Measurements from ENCODE around the gene SMYD4.
"Not testable (repeated sequence)": the region's sequence is repeated elsewhere in the genome, so short reads cannot be mapped to it uniquely, and the experiment has no call there.

Gene SMYD4

DNA sequence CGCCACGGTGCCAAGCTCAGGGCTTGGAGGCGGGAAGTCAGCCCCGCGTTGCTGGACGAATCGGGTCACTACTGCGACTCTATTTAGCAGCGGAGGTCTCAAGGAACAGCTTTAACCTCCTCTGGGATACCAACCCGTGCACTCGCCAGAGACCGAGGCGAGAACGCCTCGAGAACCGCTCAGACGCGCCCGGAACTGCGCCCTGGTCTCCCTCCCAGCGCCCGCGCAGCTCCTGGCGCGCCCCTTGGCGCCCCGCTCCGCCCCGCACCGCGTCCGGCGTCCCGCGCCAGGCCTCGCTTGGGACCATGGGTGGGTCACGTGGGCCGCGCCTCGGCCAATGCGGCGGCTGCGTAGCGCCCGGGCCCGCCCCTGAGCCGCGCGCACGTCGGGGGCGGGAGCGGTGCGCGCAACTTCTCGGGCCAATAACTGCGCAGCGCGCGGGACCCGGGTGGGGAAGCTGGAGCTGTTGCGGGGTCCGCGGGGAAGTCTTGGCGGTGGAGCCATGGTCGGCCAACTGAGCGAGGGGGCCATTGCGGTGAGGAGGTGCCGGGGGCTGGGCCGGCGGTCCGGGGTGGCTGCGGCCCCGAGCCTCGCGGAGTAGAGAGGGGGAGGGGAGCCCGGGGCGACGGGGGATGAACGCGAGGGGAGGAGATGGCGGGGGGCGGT lies at the start of gene SMYD4, which contains the start of gene RPA1:
TSS of gene SMYD4 (minus strand) at position 311 of the 666 bp plus-strand sequence. CDS start 1,908 bp downstream, outside the sequence.
TSS of gene RPA1 (plus strand) at position 414 of the 666 bp plus-strand sequence. CDS start at position 503, 89 bp downstream.
- peak; percentile 88 for DNase-seq (ENCODE audit: low spot score)

DNA sequence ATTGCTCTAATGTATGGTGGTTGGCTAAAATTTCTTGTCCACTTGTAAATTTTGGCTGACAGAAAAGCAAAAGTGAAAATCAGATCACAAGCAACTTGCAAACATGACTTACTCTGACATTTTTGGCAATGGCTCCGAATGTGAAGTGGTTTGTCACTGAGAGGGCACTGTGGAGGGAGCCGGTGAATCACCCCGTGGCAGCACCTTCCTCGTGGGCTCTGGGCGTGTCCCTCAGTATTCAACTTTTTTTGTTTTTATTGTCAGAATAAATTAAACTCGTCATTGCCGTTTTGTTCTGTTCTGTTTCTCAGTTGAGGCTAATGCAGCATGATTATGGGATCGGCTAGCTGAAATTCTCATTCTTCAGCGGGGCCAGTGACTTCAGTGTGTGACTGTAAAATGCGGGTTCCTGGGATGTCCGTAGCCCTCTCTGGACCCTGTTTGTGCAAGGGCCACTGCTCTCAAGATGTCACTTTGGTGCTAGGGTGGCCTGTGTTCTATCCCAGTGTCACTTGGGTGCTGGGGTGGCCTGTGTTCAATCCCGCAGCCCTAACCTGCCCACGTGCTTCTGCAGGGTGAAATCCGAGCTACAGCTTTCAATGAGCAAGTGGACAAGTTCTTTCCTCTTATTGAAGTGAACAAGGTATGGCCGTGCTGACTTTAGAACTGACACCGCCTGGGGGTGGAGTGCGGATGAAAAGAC lies 48.9 kb upstream of the SMYD4 start:
- no peak for DNase-seq (ENCODE audit: low spot score)

- no peak for DNase-seq (ENCODE audit: low spot score)
Observed at GRCh38 chr17:1875597-1875996, 45.9 kb upstream of the SMYD4 start.

- peak; percentile 37 for DNase-seq (ENCODE audit: low spot score)
Observed at GRCh38 chr17:1873418-1873817, 43.7 kb upstream of the SMYD4 start.

- DNase-seq (ENCODE audit: low spot score): no peak
Observed at GRCh38 chr17:1872976-1873375, 43.3 kb upstream of the SMYD4 start.

DNA sequence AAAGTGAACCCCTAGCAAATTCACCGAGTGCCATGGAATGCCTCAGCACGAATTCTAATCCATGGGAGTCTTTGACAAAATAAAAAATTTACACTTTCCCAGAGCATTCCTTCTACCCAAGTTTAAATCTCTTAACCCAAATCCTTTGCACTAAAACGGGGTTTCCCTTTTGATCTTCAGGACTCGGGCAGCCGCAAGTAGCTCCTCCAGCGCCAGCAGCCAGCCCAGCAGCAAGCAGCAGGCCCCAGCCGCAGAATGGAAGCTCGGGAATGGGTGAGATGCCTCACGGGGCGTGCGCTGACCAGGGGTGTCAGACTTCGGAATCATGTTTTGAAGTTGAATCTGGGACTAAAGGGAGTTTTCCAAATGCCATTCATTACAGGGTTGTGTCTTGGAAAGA lies 42.6 kb upstream of the SMYD4 start:
- no peak for DNase-seq (ENCODE audit: low spot score)

DNA sequence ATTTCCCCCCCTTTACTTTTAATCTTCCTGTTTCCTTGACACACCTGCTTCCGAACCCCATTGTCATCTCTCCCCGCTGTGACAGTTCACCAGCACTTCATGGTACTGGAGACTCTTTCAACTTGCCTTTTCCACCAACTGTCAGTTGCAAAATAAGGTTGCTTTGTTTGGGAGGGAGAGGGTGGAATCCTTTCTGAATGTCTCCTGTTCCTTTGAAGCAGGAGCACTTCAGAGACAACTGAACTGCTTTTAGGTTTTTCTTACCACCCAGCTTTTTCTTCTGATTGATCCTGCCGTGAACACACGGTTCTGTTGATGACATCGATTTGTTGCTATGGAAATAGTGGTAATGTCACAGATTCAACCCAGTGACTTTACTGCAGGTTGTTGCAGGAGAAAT lies 42.1 kb upstream of the SMYD4 start:
- DNase-seq (ENCODE audit: low spot score): no peak

- DNase-seq (ENCODE audit: low spot score): peak; percentile 67
Observed at GRCh38 chr17:1870592-1870991, 40.9 kb upstream of the SMYD4 start.

GRCh38 chr17:1868090-1868489 lies 38.4 kb upstream of the SMYD4 start:
- DNase-seq (ENCODE audit: low spot score): no peak

GRCh38 chr17:1867307-1867706 lies 37.6 kb upstream of the SMYD4 start:
- DNase-seq (ENCODE audit: low spot score): no peak

GRCh38 chr17:1865252-1866037 lies 35.7 kb upstream of the SMYD4 start:
- peak; percentile 65 for DNase-seq (ENCODE audit: low spot score)

GRCh38 chr17:1861391-1862010 lies 31.8 kb upstream of the SMYD4 start:
- DNase-seq (ENCODE audit: low spot score): no peak

- no peak for DNase-seq (ENCODE audit: low spot score)
Observed at GRCh38 chr17:1860978-1861377, 31.3 kb upstream of the SMYD4 start.

- DNase-seq (ENCODE audit: low spot score): not testable (repeated sequence)
Observed at GRCh38 chr17:1856462-1856861, 26.8 kb upstream of the SMYD4 start.

DNA sequence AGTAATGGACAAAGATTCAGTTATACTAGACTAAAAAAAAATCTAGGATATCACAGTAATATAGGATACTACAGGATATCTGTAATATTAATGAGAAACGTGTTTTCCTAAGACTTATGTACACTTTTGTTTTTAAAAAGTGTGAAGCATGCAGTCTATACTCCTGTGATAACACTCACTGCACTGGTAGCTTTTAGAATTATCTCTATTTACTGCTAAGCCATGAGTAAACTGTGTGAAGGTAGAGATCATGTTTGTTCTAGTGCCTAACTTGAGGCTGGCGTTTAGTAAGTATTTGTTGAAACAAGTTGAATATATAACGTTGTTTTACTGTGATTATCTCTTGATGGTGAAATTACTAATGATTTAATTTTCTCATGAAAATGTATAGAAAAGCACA lies 24.0 kb upstream of the SMYD4 start:
- no peak for DNase-seq (ENCODE audit: low spot score)

GRCh38 chr17:1852327-1852726 lies 22.6 kb upstream of the SMYD4 start:
- no peak for DNase-seq (ENCODE audit: low spot score)

- DNase-seq (ENCODE audit: low spot score): no peak
Observed at GRCh38 chr17:1847191-1847590, 17.5 kb upstream of the SMYD4 start.

DNA sequence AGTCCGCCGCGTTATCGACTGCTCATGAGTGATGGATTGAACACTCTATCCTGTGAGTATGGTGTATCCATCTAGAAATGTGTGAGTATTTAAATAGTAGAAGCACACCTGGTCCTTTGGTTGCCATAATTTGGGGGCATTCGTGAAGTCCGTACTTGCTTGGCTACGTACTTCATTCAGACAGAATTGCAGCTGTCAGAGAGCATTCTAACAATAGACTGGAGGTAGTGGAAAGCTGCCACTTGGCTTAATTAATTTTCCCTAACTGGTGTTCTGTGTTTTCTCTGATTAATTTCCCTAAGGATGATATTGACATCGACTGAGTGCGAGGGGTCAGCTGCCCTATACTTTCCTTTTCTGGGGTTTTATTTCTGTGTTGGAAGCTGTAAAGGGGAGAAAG lies 14.2 kb upstream of the SMYD4 start:
- no peak for DNase-seq (ENCODE audit: low spot score)

DNA sequence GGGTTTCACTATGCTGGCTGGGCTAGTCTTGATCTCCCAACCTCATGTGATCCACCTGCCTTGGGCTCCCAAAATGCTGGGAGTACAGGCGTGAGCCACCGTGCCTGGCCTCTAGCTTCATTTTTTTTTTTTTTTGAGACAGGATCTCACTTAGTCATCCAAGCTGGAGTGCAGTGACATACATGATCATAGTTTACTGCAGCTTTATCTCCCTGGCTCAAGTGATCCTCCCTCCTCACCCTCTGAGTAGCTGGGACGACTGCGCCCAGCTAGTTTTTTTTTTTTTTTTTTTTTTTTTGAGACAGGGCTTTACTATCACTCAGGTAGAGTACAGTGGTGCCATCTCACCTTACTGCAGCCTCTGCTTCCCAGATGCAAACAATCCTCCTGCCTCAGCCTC lies 9.8 kb upstream of the SMYD4 start:
- no peak for DNase-seq (ENCODE audit: low spot score)

DNA sequence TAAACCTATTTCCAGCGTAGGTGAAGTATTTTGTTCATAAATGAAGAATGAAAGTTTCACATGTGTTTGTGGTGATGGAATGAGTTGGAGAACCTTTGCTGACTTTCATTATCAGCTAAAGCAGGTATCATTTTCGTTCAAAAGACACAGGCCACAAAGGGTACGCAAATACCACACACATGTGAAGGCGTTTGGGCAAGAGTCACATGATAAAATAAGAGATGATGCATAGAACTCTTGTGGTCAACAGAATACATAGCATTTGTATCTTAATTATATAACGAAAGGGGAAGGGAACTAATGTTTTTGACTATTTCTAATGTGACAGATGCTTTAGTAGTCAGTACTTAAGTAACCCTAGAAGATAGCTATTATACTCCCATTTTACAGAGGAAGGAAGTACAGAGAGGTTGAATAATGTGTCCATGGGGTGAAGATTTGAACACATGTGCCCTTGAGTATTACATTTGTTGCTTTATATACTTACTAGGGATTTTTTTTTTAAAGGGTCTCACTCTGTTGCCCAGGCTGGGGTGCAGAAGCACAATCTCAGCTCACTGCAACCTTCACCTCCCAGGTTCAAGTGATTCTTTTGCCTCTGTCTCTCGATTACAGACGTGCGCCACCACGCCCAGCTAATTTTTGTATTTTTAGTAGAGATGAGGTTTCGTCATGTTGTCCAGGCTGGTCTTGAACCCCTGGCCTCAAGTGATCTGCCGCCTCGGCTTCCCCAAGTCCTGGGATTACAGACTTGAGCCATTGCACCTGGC lies 4.9 kb upstream of the SMYD4 start:
- DNase-seq (ENCODE audit: low spot score): peak; percentile 72

DNA sequence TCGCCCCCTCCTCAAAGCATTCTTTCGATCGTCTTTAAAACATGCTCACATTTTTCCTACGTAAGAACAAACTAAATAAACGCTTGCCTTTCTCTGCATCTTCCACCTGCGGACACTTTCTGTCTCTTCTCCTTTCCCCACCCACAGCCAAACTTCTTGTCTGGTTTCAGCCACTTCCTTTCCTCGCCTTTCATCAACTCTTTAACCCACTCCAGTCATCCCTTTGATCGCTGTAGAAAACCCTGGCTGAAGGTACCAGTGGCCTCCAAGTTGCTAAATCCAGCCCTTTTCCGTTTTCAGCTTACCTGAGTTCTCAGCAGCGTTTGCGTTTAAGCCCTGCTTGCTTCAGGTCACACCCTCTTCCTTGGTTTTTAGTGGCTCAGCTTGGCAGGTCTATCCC lies 586 bp upstream of the SMYD4 start:
- DNase-seq (ENCODE audit: low spot score): peak; percentile 32

DNA sequence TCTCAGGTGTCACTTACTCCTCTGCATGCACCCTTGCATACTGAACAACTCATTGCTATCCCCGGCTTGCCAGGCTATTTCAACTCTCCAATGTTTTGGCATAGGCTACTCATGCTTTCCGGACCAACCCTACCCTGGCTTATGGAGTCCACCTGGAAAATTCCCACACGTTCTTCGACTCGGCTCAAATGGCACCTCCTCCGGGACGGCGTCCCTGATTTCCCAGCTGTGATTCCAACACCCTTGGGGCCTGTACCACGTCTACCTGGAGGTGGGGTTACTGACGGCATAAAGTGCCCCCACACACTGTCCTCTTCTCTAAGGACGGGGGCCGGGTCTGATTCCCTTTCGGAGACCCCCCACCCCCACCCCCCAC lies 498 bp downstream of the SMYD4 start:
- no peak for DNase-seq (ENCODE audit: low spot score)

Measured in activated CD4-positive, alpha-beta T cell treated with anti-CD3 and anti-CD28 coated beads, Interleukin-2, Interleukin-4, amounts not matched to agents 100 ng/mL and 50 ng/mL, durations not matched to agents 16 hours and 8 hours (primary cell).